Stimulated activated CD8-positive, alpha-beta memory T cell treated with anti-CD3 and anti-CD28 coated beads, Interleukin-12 subunit alpha, Interleukin-12 subunit beta, amount 100 ng/mL, for 24 hours (primary cell): Measurements from ENCODE around the gene TRMU.
"Not testable (repeated sequence)": the region's sequence is repeated elsewhere in the genome, so short reads cannot be mapped to it uniquely, and the experiment has no call there.

ENCODE experiments used
- DNase-seq: peaks from one replicate; pipeline ENCODE4 v3.0.0-alpha.2; 2020; ENCODE audit errors: extremely low read depth

TRMU gene

DNA sequence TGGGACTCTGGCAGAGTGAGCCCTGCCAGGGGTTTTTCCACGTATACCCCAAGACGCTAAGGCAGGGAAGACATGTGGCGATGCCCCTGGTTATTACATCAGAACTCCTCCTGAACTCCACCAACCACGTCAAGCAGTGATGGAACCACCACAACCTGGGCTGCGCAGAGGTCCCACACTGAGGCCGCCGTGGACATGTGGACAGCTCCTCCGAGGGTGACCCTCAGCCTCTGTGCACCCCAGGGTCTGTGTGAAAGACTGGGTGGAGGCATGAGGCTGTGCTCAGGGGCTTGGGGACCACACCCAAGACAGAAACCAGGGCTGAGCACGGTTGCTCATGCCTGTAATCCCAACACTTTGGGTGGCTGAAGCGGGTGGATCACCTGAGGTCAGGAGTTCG lies 52.2 kb downstream of the TRMU start:
- no peak for DNase-seq

DNA sequence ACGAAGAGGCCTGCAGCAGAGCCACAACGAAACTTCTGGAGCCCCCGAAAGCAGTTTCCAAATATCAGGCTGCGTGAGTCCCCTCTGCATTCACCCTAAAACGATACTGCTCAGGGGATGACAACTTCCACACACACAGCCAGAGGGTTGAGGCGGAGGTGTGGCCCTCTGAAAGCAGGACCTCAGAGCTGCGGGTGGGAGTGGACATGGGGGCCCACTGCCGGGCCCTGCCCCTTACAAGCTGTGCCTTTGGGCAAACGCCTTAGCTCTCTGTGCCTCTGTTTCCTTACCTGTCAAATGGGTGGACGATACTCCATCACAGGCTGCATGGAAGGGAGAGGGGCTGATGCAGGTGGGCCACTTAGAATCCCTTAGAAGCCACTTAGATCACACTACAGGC lies 53.1 kb downstream of the TRMU start:
- no peak for DNase-seq

DNA sequence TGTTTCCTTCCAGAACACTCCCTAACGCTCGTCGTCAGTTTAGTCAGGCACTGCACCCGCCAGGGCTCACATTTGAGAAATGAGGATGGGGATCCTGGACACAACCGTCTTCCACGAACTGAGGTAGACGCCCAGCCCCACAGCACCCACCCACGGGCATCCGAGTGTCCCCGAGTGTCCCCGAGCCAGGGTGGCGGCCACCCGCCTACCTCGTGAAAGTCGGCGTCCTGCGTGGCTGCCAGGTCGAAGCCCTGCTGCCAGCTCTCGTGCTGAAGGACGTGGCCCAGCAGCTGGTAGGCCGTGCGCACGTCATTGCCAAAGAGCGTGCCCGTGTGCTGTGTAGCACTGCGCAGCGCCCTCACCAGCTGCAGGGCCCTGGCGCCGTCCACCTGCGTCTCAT lies 53.6 kb downstream of the TRMU start:
- DNase-seq = no peak

DNA sequence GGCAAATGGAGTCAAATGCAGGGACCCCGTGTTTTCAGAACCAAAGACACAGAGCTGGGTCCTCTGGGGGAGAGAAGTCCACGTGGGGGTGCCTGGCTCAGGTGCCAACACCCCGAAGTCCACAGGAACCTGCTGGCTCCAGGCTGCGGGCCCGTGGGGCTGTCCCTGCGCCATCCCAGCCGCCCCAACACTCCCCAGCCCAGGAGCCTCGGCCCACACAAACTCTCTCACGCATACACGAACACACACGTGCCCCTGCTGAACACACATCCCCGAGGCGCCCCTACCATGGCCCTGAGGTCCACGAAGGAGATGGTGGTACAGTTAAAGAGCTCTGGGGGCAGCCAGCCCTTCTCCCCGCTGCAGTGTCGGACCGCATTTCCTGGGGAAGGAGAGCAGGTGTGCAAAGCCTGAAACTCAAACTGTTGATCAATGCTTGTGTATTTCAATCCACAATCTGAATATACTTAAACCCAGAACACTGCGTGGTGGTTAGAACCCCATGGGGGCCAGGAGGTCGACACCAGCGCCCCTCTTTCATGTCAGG lies 54.7 kb downstream of the TRMU start:
- DNase-seq = no peak

DNA sequence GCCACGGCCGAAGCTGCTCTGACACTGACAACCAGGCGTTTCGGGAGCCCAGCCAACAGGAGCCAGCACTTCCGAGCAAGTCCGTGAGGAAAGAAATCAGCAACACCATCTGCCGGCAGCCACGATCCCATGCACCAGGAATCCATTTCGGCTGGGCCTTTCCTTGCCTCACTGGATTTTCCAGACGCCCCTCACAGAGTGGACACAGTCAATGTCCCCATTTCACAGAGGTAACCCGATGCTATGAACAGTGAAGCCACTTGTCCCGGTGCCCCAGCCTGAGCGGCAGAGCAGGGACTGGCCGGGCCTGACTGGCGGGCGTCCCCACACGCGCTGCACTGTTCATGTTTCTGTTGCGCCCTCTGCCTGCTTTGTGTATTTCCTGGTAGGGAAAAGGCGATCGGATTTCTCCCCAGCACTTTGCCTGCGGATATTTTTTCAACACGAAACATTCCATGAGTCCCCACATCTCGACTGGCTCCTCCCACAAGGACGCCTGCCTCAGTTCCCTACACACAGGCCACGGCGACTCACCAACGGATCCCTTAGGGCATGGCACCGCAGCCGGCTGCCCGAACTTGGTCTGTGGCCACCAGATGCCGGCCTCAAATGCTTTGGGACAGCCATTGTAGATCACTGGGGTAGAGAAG lies 55.3 kb downstream of the TRMU start:
- no peak for DNase-seq

DNA sequence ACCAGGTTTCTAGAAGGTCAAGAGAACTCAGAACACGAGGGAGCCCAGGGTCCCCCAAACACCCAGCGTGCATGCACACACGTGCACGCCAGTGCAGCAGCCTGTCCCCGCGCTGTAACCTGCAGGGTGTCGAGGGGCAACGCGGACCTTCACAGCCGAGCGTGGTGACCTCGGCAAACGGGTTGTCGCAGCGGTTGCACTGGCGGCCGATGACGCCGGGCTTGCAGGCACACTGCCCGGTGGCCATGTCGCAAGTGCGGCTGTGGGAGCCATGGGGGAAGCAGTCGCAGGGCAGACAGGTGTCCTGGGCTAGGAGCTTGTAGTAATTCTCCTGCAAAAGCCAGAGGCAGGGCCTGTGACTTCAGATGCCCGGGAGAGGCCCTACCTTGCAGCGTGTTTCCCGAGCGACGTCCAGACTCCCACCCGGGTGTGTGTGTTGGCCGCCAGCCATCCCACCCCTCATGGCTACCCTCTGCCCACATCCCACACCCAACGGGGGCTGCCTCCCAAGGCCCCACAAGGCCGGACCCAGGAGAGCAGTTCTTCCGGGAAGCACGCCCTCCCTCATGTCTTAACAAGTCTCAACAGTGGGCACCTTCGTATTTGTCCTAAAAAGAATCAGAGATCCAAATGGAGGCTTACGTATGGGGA lies 56.1 kb downstream of the TRMU start:
- DNase-seq = no peak

DNA sequence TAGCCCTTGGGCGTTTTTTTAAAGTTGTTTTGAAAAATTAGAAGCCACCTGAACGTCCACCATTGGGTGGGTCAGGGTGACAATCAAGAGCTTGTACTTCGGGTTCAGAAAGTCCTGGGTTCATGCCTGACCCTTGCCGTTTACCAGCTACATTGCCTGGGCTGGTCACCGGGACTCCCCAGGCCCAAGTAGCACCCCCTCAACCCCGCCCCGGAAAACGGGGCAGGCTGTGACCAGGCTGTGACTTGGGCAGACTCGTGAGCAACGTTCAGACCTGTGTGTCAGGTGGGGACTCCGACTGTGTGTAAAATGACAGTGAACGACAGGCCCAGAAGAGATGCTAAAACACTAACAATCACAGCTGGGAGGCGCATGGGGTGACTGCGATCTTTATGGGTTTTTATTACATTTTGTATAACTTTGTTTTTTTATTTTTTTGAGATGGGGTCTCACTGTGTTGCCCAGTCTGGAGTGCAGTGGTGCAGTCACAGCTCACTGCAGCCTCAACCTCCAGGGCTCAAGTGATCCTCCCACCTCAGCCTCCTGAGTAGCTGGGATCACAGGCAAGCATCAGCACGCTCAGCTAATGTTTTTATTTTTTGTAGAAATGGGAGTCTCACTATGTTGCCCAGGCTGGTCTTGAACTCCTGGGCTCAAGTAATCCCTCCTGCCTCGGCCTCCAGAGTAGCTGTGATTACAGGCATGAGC lies 56.8 kb downstream of the TRMU start:
- DNase-seq = no peak

DNA sequence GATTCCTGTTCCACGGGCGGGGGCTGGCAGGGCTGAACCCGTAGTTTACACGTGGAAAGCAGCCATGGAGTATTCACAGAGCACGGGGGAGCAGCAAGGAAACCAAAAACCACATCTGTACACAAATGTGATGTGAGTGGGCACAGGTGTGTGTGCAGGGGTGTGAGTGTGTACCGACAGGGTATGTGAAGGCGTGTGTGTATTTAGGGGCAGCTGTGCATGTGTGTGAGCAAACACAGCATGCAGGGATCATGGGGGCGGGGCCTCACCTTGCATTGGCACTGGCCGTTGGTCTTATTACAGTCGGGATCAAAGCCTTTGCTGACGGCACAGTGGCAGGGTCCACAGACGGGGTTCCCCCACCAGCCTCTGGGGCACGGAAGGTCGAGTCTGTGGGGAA lies 58.4 kb downstream of the TRMU start:
- DNase-seq = no peak

DNA sequence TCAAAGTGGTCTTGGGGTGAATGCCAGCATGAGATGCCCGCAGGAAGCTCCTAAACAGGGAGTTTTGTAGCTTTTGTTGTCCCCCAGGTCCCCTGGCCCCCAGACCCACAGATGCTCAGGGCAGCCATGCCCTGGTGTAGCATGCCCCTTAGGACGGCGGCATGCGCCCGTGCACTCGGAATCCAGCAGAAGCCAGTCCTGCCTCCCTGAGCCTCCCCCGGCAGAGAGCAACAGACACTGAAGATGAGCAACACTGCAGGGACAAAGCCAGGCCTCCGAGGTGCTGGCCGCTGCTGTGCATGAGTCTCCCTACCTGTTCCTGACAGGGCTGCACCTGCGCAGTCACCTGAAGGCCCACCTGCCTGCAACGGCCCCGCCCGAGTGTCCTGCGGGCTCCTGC lies 59.1 kb downstream of the TRMU start:
- no peak for DNase-seq

DNA sequence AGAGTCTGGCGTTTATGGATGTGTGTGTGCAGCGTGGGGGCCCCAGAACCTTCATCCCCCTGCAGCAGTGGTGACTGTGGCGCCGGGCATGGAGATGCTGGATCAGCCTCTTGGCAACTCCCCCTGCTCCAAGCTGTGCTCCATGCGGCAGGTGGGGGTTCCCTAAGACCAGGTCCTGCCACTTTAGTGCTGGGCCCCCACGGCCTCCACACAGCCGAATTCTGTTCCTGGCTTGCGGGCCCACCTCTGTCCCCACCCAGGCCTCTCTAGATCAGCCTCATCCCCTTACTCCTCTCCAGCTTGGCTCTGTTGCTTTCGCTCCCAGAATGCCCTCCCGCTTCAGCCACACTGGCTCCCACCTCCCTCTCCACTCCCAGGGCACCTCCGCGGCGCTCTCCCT lies 59.6 kb downstream of the TRMU start:
- DNase-seq = no peak

DNA sequence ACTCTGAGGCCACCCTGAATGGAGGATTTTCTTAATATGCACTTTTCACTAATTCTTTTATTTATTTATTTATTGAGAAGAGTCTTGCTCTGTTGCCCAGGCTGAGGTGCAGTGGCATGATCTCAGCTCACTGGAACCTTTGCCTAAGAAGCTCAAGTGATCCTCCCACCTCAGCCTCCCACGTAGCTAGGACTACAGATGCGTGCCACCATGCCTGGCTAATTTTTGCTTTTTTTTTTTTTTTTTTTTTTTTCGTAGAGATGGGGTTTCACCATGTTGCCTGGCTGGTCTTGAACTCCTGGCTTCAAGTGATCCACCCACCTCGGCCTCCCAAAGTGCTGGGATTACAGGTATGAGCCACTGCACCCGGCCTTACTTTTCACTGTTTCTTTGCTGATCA lies 61.5 kb downstream of the TRMU start:
- DNase-seq = not testable (repeated sequence)

DNA sequence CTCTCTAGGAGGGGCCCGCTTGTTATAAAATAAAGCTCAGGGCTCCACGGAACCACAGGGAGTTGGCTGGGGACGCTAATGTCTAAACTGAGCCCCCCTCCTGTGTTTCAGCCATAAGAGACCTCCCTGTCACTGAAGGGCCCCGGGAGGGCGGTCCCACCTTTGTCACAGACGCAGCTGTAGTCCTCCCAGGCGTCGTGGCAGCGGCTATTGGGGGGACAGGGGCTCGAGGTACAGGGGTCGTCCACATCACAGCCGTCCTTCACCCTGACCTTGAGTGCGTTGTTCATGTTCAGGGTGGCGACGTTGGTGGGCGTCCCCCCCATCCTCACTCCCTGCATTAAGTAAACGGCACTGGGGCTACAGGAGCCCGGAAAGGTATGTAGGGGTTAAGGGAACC lies 62.0 kb downstream of the TRMU start:
- DNase-seq = no peak

DNA sequence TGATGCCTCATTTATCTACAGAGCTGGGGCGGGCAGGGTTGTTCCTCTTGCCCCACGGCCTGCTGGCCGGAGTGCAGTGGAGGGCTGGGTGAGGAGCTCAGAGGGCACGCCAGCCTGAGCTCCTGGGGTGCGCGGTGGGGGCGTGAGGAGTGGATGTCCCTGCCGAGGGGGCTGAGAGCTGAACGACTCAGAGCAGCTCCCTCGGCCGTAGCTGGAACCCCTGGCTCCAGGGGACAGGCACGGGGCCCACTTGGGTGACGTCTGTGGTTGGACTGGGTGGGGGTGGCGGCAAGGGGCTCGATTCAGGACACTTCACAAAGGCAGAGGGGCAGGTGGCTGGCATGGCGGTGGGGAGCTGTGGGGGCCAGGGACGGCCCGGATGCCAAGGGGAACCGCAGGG lies 62.4 kb downstream of the TRMU start:
- DNase-seq = no peak

DNA sequence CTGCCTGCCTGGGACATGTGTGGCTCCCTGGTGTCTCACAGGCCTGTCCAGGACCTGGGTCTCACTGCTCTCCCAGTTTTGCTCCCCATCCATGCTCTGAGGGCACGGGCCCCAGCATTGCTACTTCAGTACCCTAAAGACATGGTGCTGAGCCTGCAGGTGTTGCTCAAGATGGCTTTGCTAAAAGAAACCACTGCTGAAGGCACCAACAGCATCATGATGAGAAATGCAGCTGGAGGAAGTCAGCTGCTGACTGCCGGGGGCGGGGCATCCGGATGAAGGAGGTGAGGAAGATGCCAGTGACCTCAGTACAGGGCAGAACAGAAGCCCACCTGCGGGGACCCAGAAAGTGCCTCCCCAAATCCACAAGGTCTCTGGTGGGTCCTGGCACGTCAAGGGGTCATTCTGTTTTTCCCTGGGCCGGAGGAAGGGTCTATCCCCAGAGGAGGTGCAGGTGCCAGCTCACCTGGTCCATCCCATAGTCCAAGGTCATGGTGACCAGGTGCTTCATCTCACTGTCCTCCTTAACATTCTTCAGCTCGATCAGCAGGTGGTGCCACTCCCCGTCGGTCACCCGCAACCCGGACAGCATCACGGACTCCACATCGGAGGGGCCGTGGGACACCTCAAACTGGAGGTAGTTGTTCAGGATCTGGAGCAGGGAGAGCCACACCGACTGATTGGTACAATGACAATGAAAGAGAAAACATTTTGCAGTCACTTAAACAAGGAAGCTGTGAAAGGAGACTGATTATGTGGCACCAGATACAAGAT lies 63.9 kb downstream of the TRMU start:
- DNase-seq = no peak

DNA sequence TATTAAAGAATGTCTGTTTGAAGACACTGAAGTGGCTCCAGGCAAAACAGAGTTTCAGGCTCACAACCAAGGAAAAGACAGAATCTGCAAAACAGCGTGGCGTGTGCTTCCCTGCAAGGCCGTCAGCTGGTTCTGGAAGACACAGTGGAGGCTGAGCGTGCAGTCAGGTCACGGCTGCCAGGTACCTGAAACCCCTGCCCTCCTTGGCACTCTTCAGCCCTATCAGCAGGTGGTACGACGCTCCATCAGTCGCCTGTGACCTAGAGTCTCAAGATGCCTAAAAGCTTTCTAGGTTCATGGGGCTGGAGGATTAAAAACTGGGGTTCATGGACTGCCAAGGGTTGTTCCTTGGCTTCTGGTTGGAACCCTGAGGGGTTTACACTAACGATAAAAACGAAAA lies 65.9 kb downstream of the TRMU start:
- no peak for DNase-seq

DNA sequence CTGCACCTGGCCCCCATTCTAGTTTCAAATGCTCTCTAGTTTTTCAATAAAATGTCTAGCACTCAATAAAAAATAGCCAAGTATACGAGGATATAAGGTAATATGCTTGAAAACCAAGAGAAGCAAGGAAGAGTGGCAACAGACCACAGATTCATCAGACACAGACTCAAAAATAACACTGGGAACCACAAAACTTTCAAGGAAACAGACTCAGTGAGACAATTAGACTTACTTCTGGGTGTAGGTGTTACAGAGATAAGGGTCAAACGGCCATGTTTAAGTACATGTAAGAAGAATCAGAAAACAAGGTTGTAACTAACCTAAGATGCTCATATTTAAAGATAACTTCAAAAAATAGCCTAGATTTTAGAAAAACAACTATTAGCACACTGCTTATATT lies 67.0 kb downstream of the TRMU start:
- DNase-seq = no peak

DNA sequence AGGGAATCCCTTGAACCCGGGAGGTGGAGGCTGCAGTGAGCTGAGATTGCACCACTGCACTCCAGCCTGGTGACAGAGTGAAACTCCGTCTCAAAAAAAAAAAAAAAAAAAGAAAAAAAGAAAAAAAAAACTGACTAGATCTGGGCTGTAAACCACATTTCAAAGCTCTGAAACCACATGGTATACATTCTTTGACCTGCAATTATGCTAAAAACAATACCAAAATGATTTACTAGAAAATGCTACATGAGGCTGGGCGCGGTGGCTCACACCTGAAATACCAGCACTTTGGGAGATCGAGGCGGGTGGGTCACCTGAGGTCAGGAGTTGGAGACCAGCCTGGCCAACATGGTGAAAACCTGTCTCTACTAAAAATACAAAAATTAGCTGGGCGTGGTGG lies 68.4 kb downstream of the TRMU start:
- DNase-seq = not testable (repeated sequence)

DNA sequence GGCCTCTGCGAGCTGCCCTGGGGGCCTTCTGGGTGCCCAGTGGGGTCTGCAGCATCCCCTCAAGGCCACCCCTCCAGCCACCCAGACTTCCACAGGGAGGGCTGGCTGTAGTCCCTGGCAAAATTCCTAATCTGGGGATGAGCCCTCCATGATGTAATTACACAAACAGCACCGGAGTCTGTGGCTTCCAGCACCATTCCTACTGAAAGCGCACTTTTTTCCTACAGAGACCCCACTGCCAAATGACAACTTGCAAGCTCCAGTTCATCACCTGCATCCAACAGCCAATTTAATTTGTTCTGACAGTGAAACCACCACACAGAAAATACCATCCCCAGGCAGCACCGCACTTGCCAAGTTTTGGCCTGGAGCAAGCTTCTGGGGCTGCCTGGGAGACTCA lies 70.4 kb downstream of the TRMU start:
- DNase-seq = no peak

DNA sequence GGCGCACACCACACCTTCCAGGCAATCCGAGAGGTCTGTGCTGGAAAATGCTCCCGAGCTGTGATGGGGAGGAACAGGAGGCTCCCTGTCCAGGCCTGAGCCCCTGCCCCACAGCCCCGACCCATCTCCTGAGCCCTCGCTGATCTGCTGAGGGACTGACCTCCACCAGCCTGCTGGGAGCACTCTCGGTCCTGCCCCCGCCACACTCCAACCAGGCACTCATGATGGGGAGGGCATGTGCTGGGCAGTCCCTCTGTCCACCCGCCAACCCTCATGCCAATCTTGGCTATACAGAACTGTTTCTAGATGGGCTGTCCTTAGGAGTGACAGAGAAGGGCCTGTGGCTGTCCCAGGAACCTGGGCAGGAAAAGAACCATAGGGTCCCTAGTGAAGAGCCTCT lies 70.8 kb downstream of the TRMU start:
- no peak for DNase-seq

DNA sequence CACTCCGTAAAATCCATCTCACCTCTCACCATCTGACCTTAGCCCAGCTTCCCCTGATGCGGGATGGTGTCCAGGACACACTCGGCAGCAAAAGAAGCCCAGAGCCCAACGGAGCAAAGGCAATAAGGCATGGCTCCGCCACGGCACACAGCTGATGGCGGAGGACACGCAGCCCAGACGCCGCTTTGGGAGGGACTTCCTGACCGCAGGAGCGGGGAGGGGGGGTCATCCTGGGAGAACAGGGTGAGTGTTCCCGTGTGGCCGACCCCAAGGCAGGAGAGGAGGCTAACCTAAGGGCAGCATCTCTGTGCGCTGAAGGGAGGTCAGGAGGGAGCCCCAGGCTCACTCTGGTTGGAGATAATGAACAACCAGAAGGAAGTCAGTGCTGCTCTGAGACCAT lies 71.3 kb downstream of the TRMU start:
- DNase-seq = no peak
